GM23338 (cell line): ENCODE measurements around the gene AGER. TPM values are rescaled to one million over a fixed set of nuclear protein-coding genes. Genes with fewer than 3 reads are reported as not detected.
"Not testable (repeated sequence)": the region's sequence is repeated elsewhere in the genome, so short reads cannot be mapped to it uniquely, and the experiment has no call there.

Experiments
- ATAC-seq: fragments of 200-7000 bp; cut with Tn5 transposase; 3 replicates; pipeline ENCODE4 v1.9.1; 2020
- DNase-seq: peaks from one replicate; pipeline ENCODE4 v3.0.0-alpha.2; 2015; ENCODE audit warnings: low spot score
- H2AFZ ChIP-seq: fragments of 200-600 bp; sonication (generic); 2 replicates; pipeline ENCODE4 v1.8.0; 2016; ENCODE audit warnings: antibody characterized with exemption, mild to moderate bottlenecking, moderate library complexity
- H3F3A ChIP-seq: fragments of 200-600 bp; sonication (generic); replicated peaks from 2 replicates; pipeline ENCODE4 v1.8.0; 2017; ENCODE audit warnings: antibody characterized with exemption, mixed run types, low read depth
- H3K27ac ChIP-seq: fragments of 200-600 bp; sonication (generic); 2 replicates; pipeline ENCODE4 v1.6.1; 2016; ENCODE audit warnings: low read depth
- H3K27me3 ChIP-seq: fragments of 200-600 bp; sonication (generic); 2 replicates; pipeline ENCODE4 v1.8.0; 2016; ENCODE audit warnings: mild to moderate bottlenecking, mixed run types, moderate library complexity; ENCODE audit not compliant: insufficient read depth
- H3K36me3 ChIP-seq: fragments of 200-600 bp; sonication (generic); 2 replicates; pipeline ENCODE4 v1.8.0; 2016; ENCODE audit warnings: mild to moderate bottlenecking; ENCODE audit not compliant: insufficient read depth
- H3K4me1 ChIP-seq: fragments of 200-600 bp; sonication (generic); 2 replicates; pipeline ENCODE4 v1.8.0; 2016; ENCODE audit warnings: mild to moderate bottlenecking, moderate library complexity; ENCODE audit not compliant: insufficient read depth
- H3K4me2 ChIP-seq: fragments of 200-600 bp; sonication (generic); 2 replicates; pipeline ENCODE4 v1.7.1; 2017; ENCODE audit warnings: mixed run types
- H3K4me3 ChIP-seq: fragments of 200-600 bp; sonication (generic); 2 replicates; pipeline ENCODE4 v1.6.1; 2016; ENCODE audit warnings: mixed run types
- H3K79me2 ChIP-seq: fragments of 200-600 bp; sonication (generic); replicated peaks from 2 replicates; pipeline ENCODE4 v1.8.0; 2017; ENCODE audit warnings: mild to moderate bottlenecking; ENCODE audit not compliant: insufficient read depth
- H3K9me2 ChIP-seq: fragments of 200-600 bp; sonication (generic); 2 replicates; pipeline ENCODE4 v1.8.0; 2017; ENCODE audit not compliant: insufficient read depth
- H4K20me1 ChIP-seq: fragments of 200-600 bp; sonication (generic); replicated peaks from 2 replicates; pipeline ENCODE4 v1.8.0; 2017; ENCODE audit warnings: mild to moderate bottlenecking; ENCODE audit not compliant: insufficient read depth
- H3K27ac Mint-ChIP-seq: 2 replicates; pipeline ENCODE4 v1.8.0; 2020; ENCODE audit warnings: inconsistent platforms, mild to moderate bottlenecking, moderate library complexity, mixed read lengths
- H3K27me3 Mint-ChIP-seq: 3 replicates; pipeline ENCODE4 v1.8.0; 2022; ENCODE audit warnings: low read depth, mild to moderate bottlenecking, moderate library complexity, mixed read lengths, inconsistent platforms; ENCODE audit not compliant: insufficient read depth, poor library complexity
- H3K36me3 Mint-ChIP-seq: 3 replicates; pipeline ENCODE4 v1.8.0; 2021; ENCODE audit warnings: low read depth, mild to moderate bottlenecking, inconsistent platforms, moderate library complexity, mixed read lengths
- H3K4me1 Mint-ChIP-seq: 3 replicates; pipeline ENCODE4 v1.8.0; 2020; ENCODE audit warnings: mild to moderate bottlenecking, inconsistent platforms, mixed read lengths
- H3K4me3 Mint-ChIP-seq: 3 replicates; pipeline ENCODE4 v1.8.0; 2021; ENCODE audit warnings: moderate library complexity, mild to moderate bottlenecking, inconsistent platforms, mixed read lengths
- H3K9me3 Mint-ChIP-seq: 3 replicates; pipeline ENCODE4 v1.8.0; 2020; ENCODE audit warnings: moderate library complexity, mild to moderate bottlenecking, inconsistent platforms, mixed read lengths
- CREB1 ChIP-seq: fragments of 250-450 bp; sonication (Bioruptor Pico); IDR thresholded peaks from 2 replicates; pipeline ENCODE4 v1.5.0; 2020; ENCODE audit warnings: low read depth, mild to moderate bottlenecking, moderate library complexity
- CTCF ChIP-seq, 2 experiments: fragments of 200-600 bp in 1 of 2; sonication (generic) in 1 of 2; conservative IDR thresholded peaks; 2 replicates each; pipeline versions ENCODE4 v1.5.1 to v1.6.1; 2016 to 2017; ENCODE audit warnings: antibody characterized with exemption in 2 of 2, low read depth in 2 of 2, mild to moderate bottlenecking in 2 of 2, moderate library complexity in 1 of 2
- EZH2 ChIP-seq: fragments of 200-600 bp; sonication (generic); IDR thresholded peaks from one replicate; pipeline ENCODE4 v1.8.0; 2017; ENCODE audit warnings: antibody characterized with exemption, mild to moderate bottlenecking, low read depth; ENCODE audit not compliant: unreplicated experiment
- NANOG ChIP-seq: IDR thresholded peaks from 2 replicates; pipeline ENCODE4 v1.6.1; 2016; ENCODE audit warnings: antibody characterized with exemption, borderline replicate concordance
- POLR2AphosphoS5 ChIP-seq: IDR thresholded peaks from 2 replicates; pipeline ENCODE4 v1.6.1; 2016; ENCODE audit warnings: antibody characterized with exemption, low read depth
- ZNF114 ChIP-seq: fragments of 250-450 bp; sonication (Bioruptor Pico); IDR thresholded peaks from 2 replicates; pipeline ENCODE4 v1.5.0; 2020; ENCODE audit warnings: mild to moderate bottlenecking, moderate library complexity
- polyA plus RNA-seq: library from polyadenylated mRNA; unstranded; fragments of >200 nt; fragmentation: Nextera tagmentation; extraction: Ambion mirVana; gene quantifications from 2 replicates; pipeline ENCODE4 v1.2.1, GENCODE V29; 2016
- total RNA-seq: library from RNA; depleted of rRNA; stranded (reverse); fragments of >200 nt; shearing (Covaris generic); gene quantifications from 2 replicates; pipeline ENCODE4 v1.2.3, GENCODE V29; 2014
- TF ChIP-seq, protein P1 (sequence below): IDR thresholded peaks from 2 replicates; pipeline ENCODE4 v1.6.1; 2016; ENCODE audit warnings: antibody characterized with exemption

AGER gene
- total and polyA plus RNA-seq, 2 experiments from 2014 or later: 2.3 to 3.4 TPM

- TF ChIP-seq, protein P1, sequence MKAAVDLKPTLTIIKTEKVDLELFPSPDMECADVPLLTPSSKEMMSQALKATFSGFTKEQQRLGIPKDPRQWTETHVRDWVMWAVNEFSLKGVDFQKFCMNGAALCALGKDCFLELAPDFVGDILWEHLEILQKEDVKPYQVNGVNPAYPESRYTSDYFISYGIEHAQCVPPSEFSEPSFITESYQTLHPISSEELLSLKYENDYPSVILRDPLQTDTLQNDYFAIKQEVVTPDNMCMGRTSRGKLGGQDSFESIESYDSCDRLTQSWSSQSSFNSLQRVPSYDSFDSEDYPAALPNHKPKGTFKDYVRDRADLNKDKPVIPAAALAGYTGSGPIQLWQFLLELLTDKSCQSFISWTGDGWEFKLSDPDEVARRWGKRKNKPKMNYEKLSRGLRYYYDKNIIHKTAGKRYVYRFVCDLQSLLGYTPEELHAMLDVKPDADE: no peak
- no peak for TF ChIP-seq EZH2
- TF ChIP-seq CREB1: no peak
- TF ChIP-seq ZNF114 (CRISPR knock-in tag): no peak
Measured at GRCh38 chr6:32187009-32187709, 3.1 kb upstream of the AGER start (continued).

- Mint-ChIP-seq H3K36me3 (peaks cover 57% of the 10 kb centered on the region), H3K27ac (peak overlapping the region; percentile 87)
Measured at GRCh38 chr6:32186151-32186840, 2.2 kb upstream of the AGER start.

DNA sequence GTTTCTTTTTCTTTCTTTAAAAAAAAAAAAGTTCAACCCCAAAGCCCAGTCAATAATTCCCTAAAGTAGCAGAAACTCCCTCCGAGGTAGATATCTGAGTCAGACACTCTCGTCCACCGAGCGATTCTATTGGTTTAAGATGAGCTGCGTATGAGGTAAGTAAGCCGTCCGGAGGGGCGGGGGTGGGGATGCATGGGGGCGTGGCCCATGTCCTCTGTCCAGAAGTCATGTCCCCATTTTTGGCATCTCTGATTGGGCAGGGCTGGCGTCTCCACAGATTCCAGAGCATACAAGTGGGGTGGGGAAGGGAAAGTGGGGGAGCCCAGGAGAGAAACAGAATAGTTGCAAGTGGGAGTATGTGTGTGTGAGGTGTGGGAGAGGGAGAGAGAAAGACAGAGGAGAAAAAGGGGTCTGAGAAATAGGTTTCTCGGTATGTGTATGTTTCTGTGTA is 1.7 kb upstream of the AGER start:
- not testable (repeated sequence) for H3K9me3 Mint-ChIP-seq, H3K36me3 ChIP-seq, H3K27me3 ChIP-seq, H4K20me1 ChIP-seq, H3K4me3 ChIP-seq, H2AFZ ChIP-seq, H3K9me2 ChIP-seq
- ATAC-seq: peak; percentile 46
- peak overlapping the region; percentile 49; the same call in 1 of the 2 replicates for H3K4me2 ChIP-seq
- H3K79me2 ChIP-seq: peaks cover 12% of the 10 kb centered on the region
- peaks cover 37% of the 10 kb centered on the region for H3K4me1 Mint-ChIP-seq
- H3K27ac ChIP-seq: peak overlapping the region; percentile 39; the same call in 1 of the 2 replicates
- DNase-seq: peak; percentile 89
- H3K4me3 Mint-ChIP-seq: peak overlapping the region; percentile 53
- H3K36me3 Mint-ChIP-seq: peaks cover 63% of the 10 kb centered on the region
- H3F3A ChIP-seq: peaks cover 13% of the 10 kb centered on the region
- H3K27me3 Mint-ChIP-seq: peaks cover 27% of the 10 kb centered on the region
- peaks cover 14% of the 10 kb centered on the region for H3K4me1 ChIP-seq
- peak overlapping the region; percentile 87 for H3K27ac Mint-ChIP-seq

More at GRCh38 chr6:32186151-32186840, 2.2 kb upstream of the AGER start:
- peaks cover 20% of the 10 kb centered on the region for H3K4me1 ChIP-seq
- ATAC-seq, H3K27me3 ChIP-seq, DNase-seq, H2AFZ ChIP-seq, H4K20me1 ChIP-seq, H3K36me3 ChIP-seq, H3K4me3 ChIP-seq, H3K9me2 ChIP-seq, H3K4me3 Mint-ChIP-seq, H3K4me2 ChIP-seq, H3K9me3 Mint-ChIP-seq: not testable (repeated sequence)
- H3K79me2 ChIP-seq: peaks cover 12% of the 10 kb centered on the region
- Mint-ChIP-seq H3K4me1 (peaks cover 41% of the 10 kb centered on the region), H3K27me3 (peaks cover 27% of the 10 kb centered on the region)
- peak overlapping the region; percentile 39; the same call in 1 of the 2 replicates for H3K27ac ChIP-seq
- peaks cover 17% of the 10 kb centered on the region for H3F3A ChIP-seq

- Mint-ChIP-seq H3K27me3 (peaks cover 17% of the 10 kb centered on the region), H3K9me3 (no peaks in the 10 kb centered on the region; the same call in 2 of the 3 replicates), H3K4me3 (no peak overlapping the region), H3K27ac (peak overlapping the region; percentile 62; the same call in 1 of the 2 replicates), H3K4me1 (peaks cover 40% of the 10 kb centered on the region), H3K36me3 (peaks cover 76% of the 10 kb centered on the region)
- Histone ChIP-seq H4K20me1 (no peaks in the 10 kb centered on the region), H3K27me3 (no peaks in the 10 kb centered on the region), H3K4me1 (peaks cover 11% of the 10 kb centered on the region), H3K9me2 (no peaks in the 10 kb centered on the region), H3K36me3 (peaks cover 5% of the 10 kb centered on the region), H3K4me2 (no peak overlapping the region), H3K4me3 (no peak overlapping the region), H2AFZ (no peak overlapping the region), H3K79me2 (peaks cover 13% of the 10 kb centered on the region), H3F3A (peaks cover 13% of the 10 kb centered on the region), H3K27ac (no peak overlapping the region)
- no peak for ATAC-seq
- no peak for TF ChIP-seq EZH2
- TF ChIP-seq POLR2AphosphoS5: no peak
- TF ChIP-seq NANOG: no peak
- TF ChIP-seq, protein P1: no peak
- TF ChIP-seq CTCF (conservative IDR thresholded peaks at IDR 0.05; ENCODE audit: low read depth in 2 of 2): no peak
- no peak for TF ChIP-seq CREB1
- no peak for DNase-seq
Measured at GRCh38 chr6:32183483-32184083, 470 bp downstream of the AGER start.
